Measurements from ENCODE around the gene NME7. TPM values are rescaled to one million over a fixed set of nuclear protein-coding genes. Genes with fewer than 3 reads are reported as not detected.

NME7 gene
- total and polyA plus RNA-seq, 4 donors = 7.8 to 26.5 (median 9.4) TPM

- H3K4me1 ChIP-seq (ENCODE audit: control insufficient read depth in 4 of 4, insufficient read depth in 4 of 4, low read length in 3 of 4) = peaks cover 0 to 2% (median 0%) of the 10 kb centered on the region in 4 donors
- no peak for TF ChIP-seq FOXA2 (IDR thresholded peaks at IDR 0.05)
- peaks cover 5 to 41% (median 37%) of the 10 kb centered on the region in 4 donors for H3K36me3 ChIP-seq (ENCODE audit: control insufficient read depth in 4 of 4, insufficient read depth in 3 of 4, low read depth in 1 of 4, low read length in 3 of 4)
- no peak overlapping the region for H3K4me3 ChIP-seq (ENCODE audit: low read depth in 1 of 3, low read length in 3 of 3)
- no peak for DNase-seq (ENCODE audit: low spot score)
- no peak overlapping the region for H3K9ac ChIP-seq (ENCODE audit: low read depth in 1 of 2, low read length in 2 of 2)
- H3K27me3 ChIP-seq (ENCODE audit: control insufficient read depth in 4 of 4, insufficient read depth in 4 of 4, low read length in 3 of 4) = no peaks in the 10 kb centered on the region
- H3K27ac ChIP-seq (ENCODE audit: low read depth in 1 of 2, low read length in 2 of 2) = no peak overlapping the region
- no peaks in the 10 kb centered on the region for H3K9me3 ChIP-seq (ENCODE audit: control insufficient read depth in 4 of 4, low read length in 3 of 4)
Measured at GRCh38 chr1:169387399-169387798, 19.8 kb upstream of the NME7 start.

- no peak for TF ChIP-seq RAD21 (IDR thresholded peaks at IDR 0.05)
- TF ChIP-seq, protein P1, sequence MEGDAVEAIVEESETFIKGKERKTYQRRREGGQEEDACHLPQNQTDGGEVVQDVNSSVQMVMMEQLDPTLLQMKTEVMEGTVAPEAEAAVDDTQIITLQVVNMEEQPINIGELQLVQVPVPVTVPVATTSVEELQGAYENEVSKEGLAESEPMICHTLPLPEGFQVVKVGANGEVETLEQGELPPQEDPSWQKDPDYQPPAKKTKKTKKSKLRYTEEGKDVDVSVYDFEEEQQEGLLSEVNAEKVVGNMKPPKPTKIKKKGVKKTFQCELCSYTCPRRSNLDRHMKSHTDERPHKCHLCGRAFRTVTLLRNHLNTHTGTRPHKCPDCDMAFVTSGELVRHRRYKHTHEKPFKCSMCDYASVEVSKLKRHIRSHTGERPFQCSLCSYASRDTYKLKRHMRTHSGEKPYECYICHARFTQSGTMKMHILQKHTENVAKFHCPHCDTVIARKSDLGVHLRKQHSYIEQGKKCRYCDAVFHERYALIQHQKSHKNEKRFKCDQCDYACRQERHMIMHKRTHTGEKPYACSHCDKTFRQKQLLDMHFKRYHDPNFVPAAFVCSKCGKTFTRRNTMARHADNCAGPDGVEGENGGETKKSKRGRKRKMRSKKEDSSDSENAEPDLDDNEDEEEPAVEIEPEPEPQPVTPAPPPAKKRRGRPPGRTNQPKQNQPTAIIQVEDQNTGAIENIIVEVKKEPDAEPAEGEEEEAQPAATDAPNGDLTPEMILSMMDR (IDR thresholded peaks at IDR 0.05; ENCODE audit: low read depth, low read length, missing input control) = no peak
- TF ChIP-seq HNF4A (conservative IDR thresholded peaks at IDR 0.05) = no peak
- no peak for TF ChIP-seq FOXA2 (IDR thresholded peaks at IDR 0.05)
- Histone ChIP-seq H3K27me3 (ENCODE audit: control insufficient read depth in 4 of 4, insufficient read depth in 4 of 4, low read length in 3 of 4) (no peaks in the 10 kb centered on the region), H3K27ac (ENCODE audit: low read depth in 1 of 2, low read length in 2 of 2) (no peak overlapping the region), H3K36me3 (ENCODE audit: control insufficient read depth in 4 of 4, insufficient read depth in 3 of 4, low read depth in 1 of 4, low read length in 3 of 4) (peaks cover 1 to 25% (median 19%) of the 10 kb centered on the region in 4 donors), H3K4me3 (ENCODE audit: low read depth in 1 of 3, low read length in 3 of 3) (no peak overlapping the region), H3K4me1 (ENCODE audit: control insufficient read depth in 4 of 4, insufficient read depth in 4 of 4, low read length in 3 of 4) (peaks cover 2 to 14% (median 9%) of the 10 kb centered on the region in 4 donors), H3K9ac (ENCODE audit: low read depth in 1 of 2, low read length in 2 of 2) (no peak overlapping the region), H3K9me3 (ENCODE audit: control insufficient read depth in 4 of 4, low read length in 3 of 4) (no peaks in the 10 kb centered on the region)
- no peak for DNase-seq (ENCODE audit: low spot score)
- WGBS = 67% methylated on average over 4 of the region's 4 CpGs
Measured at GRCh38 chr1:169383449-169383848, 15.9 kb upstream of the NME7 start.

GRCh38 chr1:169381162-169381561, 13.6 kb upstream of the NME7 start:
- Histone ChIP-seq H3K4me3 (ENCODE audit: low read depth in 1 of 3, low read length in 3 of 3) (no peak overlapping the region), H3K4me1 (ENCODE audit: control insufficient read depth in 4 of 4, insufficient read depth in 4 of 4, low read length in 3 of 4) (peaks cover 2 to 14% (median 9%) of the 10 kb centered on the region in 4 donors), H3K36me3 (ENCODE audit: control insufficient read depth in 4 of 4, insufficient read depth in 3 of 4, low read depth in 1 of 4, low read length in 3 of 4) (peaks cover 3 to 28% (median 21%) of the 10 kb centered on the region in 4 donors), H3K9ac (ENCODE audit: low read depth in 1 of 2, low read length in 2 of 2) (no peak overlapping the region), H3K27me3 (ENCODE audit: control insufficient read depth in 4 of 4, insufficient read depth in 4 of 4, low read length in 3 of 4) (no peaks in the 10 kb centered on the region), H3K9me3 (ENCODE audit: control insufficient read depth in 4 of 4, low read length in 3 of 4) (no peaks in the 10 kb centered on the region), H3K27ac (ENCODE audit: low read depth in 1 of 2, low read length in 2 of 2) (no peak overlapping the region)
- no peak for DNase-seq (ENCODE audit: low spot score)
- TF ChIP-seq RXRA (IDR thresholded peaks at IDR 0.05) (no peak), MAX (IDR thresholded peaks at IDR 0.05) (no peak), FOXA2 (IDR thresholded peaks at IDR 0.05) (no peak), JUND (IDR thresholded peaks at IDR 0.05) (no peak), TAF1 (conservative IDR thresholded peaks at IDR 0.05) (no peak), RAD21 (IDR thresholded peaks at IDR 0.05) (no peak), GABPA (IDR thresholded peaks at IDR 0.05 in 1 of 2, conservative IDR thresholded peaks at IDR 0.05 in 1 of 2) (no peak), FOXA1 (IDR thresholded peaks at IDR 0.05) (no peak), EGR1 (IDR thresholded peaks at IDR 0.05; ENCODE audit: low read depth in 2 of 2) (no peak)
- TF ChIP-seq, protein P2, sequence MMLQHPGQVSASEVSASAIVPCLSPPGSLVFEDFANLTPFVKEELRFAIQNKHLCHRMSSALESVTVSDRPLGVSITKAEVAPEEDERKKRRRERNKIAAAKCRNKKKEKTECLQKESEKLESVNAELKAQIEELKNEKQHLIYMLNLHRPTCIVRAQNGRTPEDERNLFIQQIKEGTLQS (IDR thresholded peaks at IDR 0.05) = no peak
- TF ChIP-seq, protein P3, sequence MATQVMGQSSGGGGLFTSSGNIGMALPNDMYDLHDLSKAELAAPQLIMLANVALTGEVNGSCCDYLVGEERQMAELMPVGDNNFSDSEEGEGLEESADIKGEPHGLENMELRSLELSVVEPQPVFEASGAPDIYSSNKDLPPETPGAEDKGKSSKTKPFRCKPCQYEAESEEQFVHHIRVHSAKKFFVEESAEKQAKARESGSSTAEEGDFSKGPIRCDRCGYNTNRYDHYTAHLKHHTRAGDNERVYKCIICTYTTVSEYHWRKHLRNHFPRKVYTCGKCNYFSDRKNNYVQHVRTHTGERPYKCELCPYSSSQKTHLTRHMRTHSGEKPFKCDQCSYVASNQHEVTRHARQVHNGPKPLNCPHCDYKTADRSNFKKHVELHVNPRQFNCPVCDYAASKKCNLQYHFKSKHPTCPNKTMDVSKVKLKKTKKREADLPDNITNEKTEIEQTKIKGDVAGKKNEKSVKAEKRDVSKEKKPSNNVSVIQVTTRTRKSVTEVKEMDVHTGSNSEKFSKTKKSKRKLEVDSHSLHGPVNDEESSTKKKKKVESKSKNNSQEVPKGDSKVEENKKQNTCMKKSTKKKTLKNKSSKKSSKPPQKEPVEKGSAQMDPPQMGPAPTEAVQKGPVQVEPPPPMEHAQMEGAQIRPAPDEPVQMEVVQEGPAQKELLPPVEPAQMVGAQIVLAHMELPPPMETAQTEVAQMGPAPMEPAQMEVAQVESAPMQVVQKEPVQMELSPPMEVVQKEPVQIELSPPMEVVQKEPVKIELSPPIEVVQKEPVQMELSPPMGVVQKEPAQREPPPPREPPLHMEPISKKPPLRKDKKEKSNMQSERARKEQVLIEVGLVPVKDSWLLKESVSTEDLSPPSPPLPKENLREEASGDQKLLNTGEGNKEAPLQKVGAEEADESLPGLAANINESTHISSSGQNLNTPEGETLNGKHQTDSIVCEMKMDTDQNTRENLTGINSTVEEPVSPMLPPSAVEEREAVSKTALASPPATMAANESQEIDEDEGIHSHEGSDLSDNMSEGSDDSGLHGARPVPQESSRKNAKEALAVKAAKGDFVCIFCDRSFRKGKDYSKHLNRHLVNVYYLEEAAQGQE (IDR thresholded peaks at IDR 0.05) = no peak
- TF ChIP-seq, protein P1 (IDR thresholded peaks at IDR 0.05; ENCODE audit: low read depth, low read length, missing input control) = no peak

Data from liver (tissue), 9 donors.